HUES6 (cell line): ENCODE data around the gene CAVIN1.
"Not testable (repeated sequence)": the region's sequence is repeated elsewhere in the genome, so short reads cannot be mapped to it uniquely, and the experiment has no call there.

Source experiments
- H3K27ac ChIP-seq: 2 replicates; pipeline ENCODE4 v1.7.0; 2013; ENCODE audit warnings: low read depth, mild to moderate bottlenecking, low read length, inconsistent platforms
- H3K27me3 ChIP-seq: 2 replicates; pipeline ENCODE4 v1.6.1; 2013; ENCODE audit warnings: low read length; ENCODE audit not compliant: control insufficient read depth, insufficient read depth
- H3K36me3 ChIP-seq: 2 replicates; pipeline ENCODE4 v1.6.1; 2013; ENCODE audit warnings: low read length; ENCODE audit not compliant: control insufficient read depth, insufficient read depth
- H3K4me1 ChIP-seq: 2 replicates; pipeline ENCODE4 v1.6.1; 2013; ENCODE audit warnings: low read length; ENCODE audit not compliant: control insufficient read depth, insufficient read depth
- H3K4me3 ChIP-seq: 2 replicates; pipeline ENCODE4 v1.5.1; 2013; ENCODE audit warnings: low read depth, low read length
- H3K9ac ChIP-seq: one replicate; pipeline ENCODE4 v1.6.1; 2013; ENCODE audit warnings: mild to moderate bottlenecking, low read length
- H3K9me3 ChIP-seq: 2 replicates; pipeline ENCODE4 v1.6.1; 2013; ENCODE audit warnings: low read depth, low read length; ENCODE audit not compliant: control insufficient read depth, insufficient read depth

Gene CAVIN1

GRCh38 chr17:42404326-42405055 is 18.6 kb downstream of the CAVIN1 start:
- no peaks in the 10 kb centered on the region for H3K9me3 ChIP-seq
- no peak overlapping the region for H3K9ac ChIP-seq
- H3K4me3 ChIP-seq: no peak overlapping the region
- peaks cover 12% of the 10 kb centered on the region for H3K36me3 ChIP-seq
- peaks cover 45% of the 10 kb centered on the region for H3K4me1 ChIP-seq
- H3K27me3 ChIP-seq: no peaks in the 10 kb centered on the region
- H3K27ac ChIP-seq: no peak overlapping the region

DNA sequence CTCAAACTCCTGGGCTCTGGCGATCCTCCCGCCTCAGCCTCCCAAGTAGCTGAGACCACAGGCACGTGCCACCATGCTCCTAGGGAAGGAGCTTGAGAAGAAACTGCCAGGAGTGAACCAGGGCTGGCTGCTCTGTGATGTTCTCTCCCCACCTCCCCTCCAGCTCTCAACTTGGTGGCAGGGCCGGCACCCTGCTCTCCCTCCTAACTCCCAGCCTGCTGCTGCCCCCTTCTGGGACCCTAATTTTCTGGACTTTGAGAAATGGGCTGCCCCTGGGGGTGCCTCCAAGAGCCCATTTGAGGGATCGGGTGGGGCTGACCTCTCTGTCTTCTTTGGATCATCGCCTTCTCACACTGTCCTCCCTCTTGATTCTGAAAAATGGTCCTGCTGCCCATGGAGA is 19.9 kb downstream of the CAVIN1 start:
- H3K4me3 ChIP-seq: no peak overlapping the region
- H3K36me3 ChIP-seq: peaks cover 12% of the 10 kb centered on the region
- peaks cover 43% of the 10 kb centered on the region for H3K4me1 ChIP-seq
- no peak overlapping the region for H3K9ac ChIP-seq
- no peaks in the 10 kb centered on the region for H3K9me3 ChIP-seq
- no peak overlapping the region for H3K27ac ChIP-seq
- no peaks in the 10 kb centered on the region for H3K27me3 ChIP-seq

- H3K27me3 ChIP-seq: no peaks in the 10 kb centered on the region
- peaks cover 33% of the 10 kb centered on the region for H3K4me1 ChIP-seq
- no peak overlapping the region for H3K27ac ChIP-seq
- H3K4me3 ChIP-seq: no peak overlapping the region
- no peak overlapping the region for H3K9ac ChIP-seq
- peaks cover 12% of the 10 kb centered on the region for H3K36me3 ChIP-seq
- H3K9me3 ChIP-seq: no peaks in the 10 kb centered on the region
Measured at GRCh38 chr17:42402117-42402516, 20.9 kb downstream of the CAVIN1 start.

- Histone ChIP-seq H3K4me1 (peaks cover 27% of the 10 kb centered on the region), H3K36me3 (peaks cover 12% of the 10 kb centered on the region)
- not testable (repeated sequence) for H3K4me3 ChIP-seq, H3K9me3 ChIP-seq, H3K27me3 ChIP-seq, H3K9ac ChIP-seq, H3K27ac ChIP-seq
Measured at GRCh38 chr17:42400844-42401375, 22.1 kb downstream of the CAVIN1 start.

DNA sequence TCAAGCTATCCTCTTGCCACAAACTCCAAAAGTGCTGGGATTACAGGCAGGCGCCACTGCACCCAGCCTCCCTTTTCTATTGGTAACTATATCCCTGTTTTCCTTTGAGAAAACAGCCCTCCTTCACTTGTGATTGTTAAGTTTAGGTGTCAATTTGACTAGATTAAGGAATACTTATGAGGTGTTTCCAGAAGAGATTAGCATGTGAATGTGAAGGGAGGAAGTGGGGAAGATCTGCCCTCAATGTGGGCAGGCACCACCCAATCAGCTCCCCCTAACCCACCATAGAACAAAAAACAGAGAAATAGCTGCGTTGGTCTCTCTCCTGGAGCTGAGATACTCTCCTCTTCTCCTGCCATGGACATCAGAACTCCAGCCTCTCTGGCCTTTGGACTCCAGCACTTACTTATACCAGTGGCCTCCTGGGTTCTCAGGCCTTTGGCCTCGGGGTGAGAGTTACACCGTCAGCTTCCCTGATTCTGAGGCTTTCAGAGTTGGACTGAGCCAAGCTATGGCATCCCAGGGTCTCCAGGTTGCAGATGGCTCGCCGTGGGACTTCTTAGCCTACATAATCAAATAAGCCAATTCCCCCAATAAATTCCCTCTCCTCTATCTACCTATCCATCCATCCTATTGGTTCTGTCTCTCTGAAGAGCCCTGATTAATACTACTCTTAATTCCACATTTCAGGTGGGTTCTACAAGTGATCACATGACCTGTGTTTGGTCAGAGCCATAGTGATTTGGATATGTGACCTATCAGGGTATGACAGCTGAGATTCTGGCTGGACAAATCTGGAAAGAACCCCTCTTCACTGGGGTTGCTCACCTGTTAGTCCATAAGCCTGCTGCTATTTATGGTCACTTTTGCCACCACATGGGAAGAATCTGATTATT is 22.9 kb downstream of the CAVIN1 start:
- H3K9ac ChIP-seq: no peak overlapping the region
- peaks cover 9% of the 10 kb centered on the region for H3K36me3 ChIP-seq
- no peak overlapping the region for H3K4me3 ChIP-seq
- H3K27ac ChIP-seq: no peak overlapping the region
- no peaks in the 10 kb centered on the region for H3K9me3 ChIP-seq
- H3K27me3 ChIP-seq: no peaks in the 10 kb centered on the region
- H3K4me1 ChIP-seq: peaks cover 27% of the 10 kb centered on the region

GRCh38 chr17:42399121-42399520 is 23.9 kb downstream of the CAVIN1 start:
- Histone ChIP-seq H3K9me3 (no peaks in the 10 kb centered on the region), H3K36me3 (peaks cover 3% of the 10 kb centered on the region; the same call in 1 of the 2 replicates), H3K27ac (no peak overlapping the region), H3K9ac (no peak overlapping the region), H3K4me1 (peaks cover 27% of the 10 kb centered on the region), H3K27me3 (no peaks in the 10 kb centered on the region), H3K4me3 (no peak overlapping the region)

GRCh38 chr17:42395601-42396000 is 27.5 kb downstream of the CAVIN1 start:
- H3K9ac ChIP-seq, H3K9me3 ChIP-seq, H3K27me3 ChIP-seq, H3K4me3 ChIP-seq, H3K27ac ChIP-seq, H3K36me3 ChIP-seq: not testable (repeated sequence)
- H3K4me1 ChIP-seq: peaks cover 10% of the 10 kb centered on the region

DNA sequence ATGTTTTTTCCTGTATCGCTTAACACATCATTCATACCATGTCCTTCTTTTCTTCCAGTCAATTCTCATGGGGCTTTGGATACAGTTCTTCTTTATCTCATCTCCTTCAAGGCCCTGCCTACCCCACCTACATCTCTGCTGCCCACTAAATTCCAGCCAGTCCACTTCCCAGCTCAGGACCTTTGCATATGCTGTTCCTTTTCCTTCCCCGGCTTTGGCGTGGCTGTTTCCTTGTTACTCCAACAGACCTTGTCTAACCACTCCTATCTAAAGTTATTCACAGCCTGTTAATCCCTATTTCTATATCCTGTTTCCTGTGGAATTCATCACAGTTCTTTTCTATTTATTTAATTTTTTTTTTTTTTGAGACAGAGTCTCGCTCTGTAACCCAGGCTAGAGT is 28.2 kb downstream of the CAVIN1 start:
- Histone ChIP-seq H3K36me3 (no peaks in the 10 kb centered on the region), H3K9ac (no peak overlapping the region), H3K9me3 (no peaks in the 10 kb centered on the region), H3K27me3 (no peaks in the 10 kb centered on the region), H3K4me3 (no peak overlapping the region), H3K4me1 (peaks cover 7% of the 10 kb centered on the region), H3K27ac (no peak overlapping the region)

DNA sequence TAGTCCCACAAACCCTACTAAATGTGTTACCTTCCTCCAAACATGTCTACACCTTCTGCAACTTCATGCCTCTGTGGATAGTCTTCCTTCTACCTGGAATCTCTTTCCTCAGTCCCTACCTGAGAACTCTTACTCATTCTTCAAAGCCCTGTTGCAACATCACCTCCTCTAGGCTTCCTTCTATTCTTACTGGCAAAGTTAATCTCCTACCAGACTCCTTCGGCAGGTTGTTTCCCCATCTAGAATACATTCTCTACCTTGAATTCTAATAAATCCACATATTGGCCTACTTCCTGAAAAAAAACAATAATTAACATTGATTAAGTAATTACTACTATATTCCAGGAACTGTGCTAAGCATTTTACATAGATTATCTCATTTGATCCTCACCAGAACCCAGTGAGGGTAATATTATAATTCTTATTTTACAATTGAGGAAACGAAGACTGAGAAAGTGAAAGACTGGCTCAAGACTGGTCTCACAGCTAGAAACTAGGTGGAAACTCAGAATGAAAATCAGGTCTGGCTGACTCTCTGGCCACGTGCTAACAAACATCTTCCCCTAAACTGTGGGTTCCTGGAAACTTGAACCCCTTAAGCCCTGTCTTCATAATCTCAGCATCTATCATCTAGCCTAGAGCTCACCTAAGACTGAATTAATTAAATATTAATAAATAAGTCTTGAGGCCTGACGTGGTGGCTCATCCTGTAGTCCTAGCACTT is 30.2 kb downstream of the CAVIN1 start:
- Histone ChIP-seq H3K9me3 (no peaks in the 10 kb centered on the region), H3K4me3 (no peak overlapping the region), H3K27me3 (no peaks in the 10 kb centered on the region), H3K4me1 (peaks cover 13% of the 10 kb centered on the region), H3K9ac (no peak overlapping the region), H3K36me3 (no peaks in the 10 kb centered on the region), H3K27ac (no peak overlapping the region)

- not testable (repeated sequence) for H3K27me3 ChIP-seq, H3K36me3 ChIP-seq, H3K4me3 ChIP-seq, H3K9me3 ChIP-seq, H3K9ac ChIP-seq, H3K27ac ChIP-seq
- H3K4me1 ChIP-seq: peaks cover 21% of the 10 kb centered on the region
Measured at GRCh38 chr17:42391439-42391838, 31.6 kb downstream of the CAVIN1 start.
